ENCODE measurements around the gene PPT1. TPM values are rescaled to one million over a fixed set of nuclear protein-coding genes. Genes with fewer than 3 reads are reported as not detected.

Gene PPT1
- total and polyA plus RNA-seq, 2 of the 13 experiments (the other 11 are each of a cell fraction or from before 2014, with no cell fraction given): 129 TPM

DNA sequence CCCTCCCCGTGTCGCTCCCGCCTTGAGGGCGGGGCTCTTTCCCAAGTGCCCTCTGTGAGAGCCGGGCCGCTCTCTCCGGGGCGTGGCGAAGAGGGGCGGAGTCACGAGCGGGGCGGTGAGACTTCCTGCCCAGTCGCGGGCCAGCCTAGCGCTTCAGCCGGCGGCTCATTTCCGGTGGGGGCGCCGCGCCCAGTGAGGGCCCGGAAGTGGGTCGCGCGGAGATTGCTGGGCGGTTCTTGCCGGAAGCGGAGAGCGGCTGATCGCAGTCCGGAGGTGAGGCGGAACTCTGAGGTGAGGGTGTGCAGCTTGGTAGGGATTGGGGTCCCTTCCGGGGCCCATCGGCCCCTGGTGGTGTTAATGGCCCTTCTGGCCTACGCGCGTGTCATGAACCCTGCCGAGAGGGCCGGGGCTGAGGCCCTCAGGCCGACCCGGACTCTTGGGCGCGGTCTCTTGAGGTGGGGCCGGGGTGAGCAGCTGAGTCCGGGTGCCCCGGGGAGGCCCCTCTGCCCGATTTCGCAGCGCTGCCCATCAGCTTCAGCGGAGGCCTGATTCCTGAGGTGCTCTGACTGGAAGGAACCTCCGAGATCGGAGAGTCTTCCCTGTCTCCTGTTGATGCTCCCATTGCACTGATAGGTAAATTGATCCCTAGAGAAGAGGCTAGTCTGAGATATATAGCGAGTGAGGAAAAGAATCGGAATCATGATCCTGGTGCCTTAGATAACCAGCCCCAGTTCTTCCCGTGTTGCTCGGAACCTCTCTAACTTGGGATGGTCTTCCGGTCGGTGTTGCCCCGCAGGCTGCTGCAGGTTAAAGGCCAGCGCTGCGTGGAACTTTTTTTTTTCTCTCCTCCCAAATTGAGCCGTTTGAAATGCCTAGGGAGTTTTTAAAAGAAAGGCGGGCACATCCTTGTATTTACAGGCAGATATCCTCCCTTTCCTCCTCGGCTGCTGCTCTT lies 56.3 kb downstream of the PPT1 start, which contains the start of gene CAP1 (continued):
- TF ChIP-seq ZNF724P (CRISPR knock-in tag; IDR thresholded peaks at IDR 0.05; ENCODE audit: borderline replicate concordance): 0 out of 2 replicates have a peak, but pooled peaks have one; percentile 35
- TF ChIP-seq SUZ12 (IDR thresholded peaks at IDR 0.05; ENCODE audit: low read depth, low read length): no peak; the same call in 1 of the 2 replicates
- TF ChIP-seq ZNF816 (CRISPR knock-in tag; IDR thresholded peaks at IDR 0.05; ENCODE audit: borderline replicate concordance): peak; percentile 39; the same call in 1 of the 2 replicates
- TF ChIP-seq, protein P1, sequence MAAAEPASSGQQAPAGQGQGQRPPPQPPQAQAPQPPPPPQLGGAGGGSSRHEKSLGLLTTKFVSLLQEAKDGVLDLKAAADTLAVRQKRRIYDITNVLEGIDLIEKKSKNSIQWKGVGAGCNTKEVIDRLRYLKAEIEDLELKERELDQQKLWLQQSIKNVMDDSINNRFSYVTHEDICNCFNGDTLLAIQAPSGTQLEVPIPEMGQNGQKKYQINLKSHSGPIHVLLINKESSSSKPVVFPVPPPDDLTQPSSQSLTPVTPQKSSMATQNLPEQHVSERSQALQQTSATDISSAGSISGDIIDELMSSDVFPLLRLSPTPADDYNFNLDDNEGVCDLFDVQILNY (CRISPR knock-in tag; conservative IDR thresholded peaks at IDR 0.05): no peak
- TF ChIP-seq ZNF333 (CRISPR knock-in tag; IDR thresholded peaks at IDR 0.05; ENCODE audit: borderline replicate concordance): 0 out of 2 replicates have a peak, but pooled peaks have one; percentile 19
- no peak; the same call in 1 of the 2 replicates for TF ChIP-seq BCL6 (CRISPR knock-in tag; IDR thresholded peaks at IDR 0.05)
- TF ChIP-seq MTF2 (CRISPR knock-in tag; IDR thresholded peaks at IDR 0.05; ENCODE audit: borderline replicate concordance): peak; percentile 21; the same call in 1 of the 2 replicates
- no peak for TF ChIP-seq EZH2 (conservative IDR thresholded peaks at IDR 0.05; ENCODE audit: low read depth, low read length)
- no peak for TF ChIP-seq ZNF3 (CRISPR knock-in tag; IDR thresholded peaks at IDR 0.05)
- no peak for TF ChIP-seq FOXP1 (IDR thresholded peaks at IDR 0.05)
- no peak for TF ChIP-seq FOXP1 (CRISPR knock-in tag; IDR thresholded peaks at IDR 0.05)
- TF ChIP-seq, protein P2, sequence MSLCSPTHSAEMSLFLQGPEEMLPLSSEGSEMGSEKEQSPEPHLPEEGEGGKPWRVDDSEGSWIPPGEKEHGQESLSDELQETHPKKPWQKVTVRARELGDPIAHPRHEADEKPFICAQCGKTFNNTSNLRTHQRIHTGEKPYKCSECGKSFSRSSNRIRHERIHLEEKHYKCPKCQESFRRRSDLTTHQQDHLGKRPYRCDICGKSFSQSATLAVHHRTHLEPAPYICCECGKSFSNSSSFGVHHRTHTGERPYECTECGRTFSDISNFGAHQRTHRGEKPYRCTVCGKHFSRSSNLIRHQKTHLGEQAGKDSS (CRISPR knock-in tag; IDR thresholded peaks at IDR 0.05; ENCODE audit: borderline replicate concordance, low read depth): no peak
- no peak for TF ChIP-seq ZNF790 (CRISPR knock-in tag; IDR thresholded peaks at IDR 0.05; ENCODE audit: borderline replicate concordance)
- TF ChIP-seq ZNF558 (CRISPR knock-in tag; IDR thresholded peaks at IDR 0.05; ENCODE audit: borderline replicate concordance): no peak
- TF ChIP-seq, protein P3, sequence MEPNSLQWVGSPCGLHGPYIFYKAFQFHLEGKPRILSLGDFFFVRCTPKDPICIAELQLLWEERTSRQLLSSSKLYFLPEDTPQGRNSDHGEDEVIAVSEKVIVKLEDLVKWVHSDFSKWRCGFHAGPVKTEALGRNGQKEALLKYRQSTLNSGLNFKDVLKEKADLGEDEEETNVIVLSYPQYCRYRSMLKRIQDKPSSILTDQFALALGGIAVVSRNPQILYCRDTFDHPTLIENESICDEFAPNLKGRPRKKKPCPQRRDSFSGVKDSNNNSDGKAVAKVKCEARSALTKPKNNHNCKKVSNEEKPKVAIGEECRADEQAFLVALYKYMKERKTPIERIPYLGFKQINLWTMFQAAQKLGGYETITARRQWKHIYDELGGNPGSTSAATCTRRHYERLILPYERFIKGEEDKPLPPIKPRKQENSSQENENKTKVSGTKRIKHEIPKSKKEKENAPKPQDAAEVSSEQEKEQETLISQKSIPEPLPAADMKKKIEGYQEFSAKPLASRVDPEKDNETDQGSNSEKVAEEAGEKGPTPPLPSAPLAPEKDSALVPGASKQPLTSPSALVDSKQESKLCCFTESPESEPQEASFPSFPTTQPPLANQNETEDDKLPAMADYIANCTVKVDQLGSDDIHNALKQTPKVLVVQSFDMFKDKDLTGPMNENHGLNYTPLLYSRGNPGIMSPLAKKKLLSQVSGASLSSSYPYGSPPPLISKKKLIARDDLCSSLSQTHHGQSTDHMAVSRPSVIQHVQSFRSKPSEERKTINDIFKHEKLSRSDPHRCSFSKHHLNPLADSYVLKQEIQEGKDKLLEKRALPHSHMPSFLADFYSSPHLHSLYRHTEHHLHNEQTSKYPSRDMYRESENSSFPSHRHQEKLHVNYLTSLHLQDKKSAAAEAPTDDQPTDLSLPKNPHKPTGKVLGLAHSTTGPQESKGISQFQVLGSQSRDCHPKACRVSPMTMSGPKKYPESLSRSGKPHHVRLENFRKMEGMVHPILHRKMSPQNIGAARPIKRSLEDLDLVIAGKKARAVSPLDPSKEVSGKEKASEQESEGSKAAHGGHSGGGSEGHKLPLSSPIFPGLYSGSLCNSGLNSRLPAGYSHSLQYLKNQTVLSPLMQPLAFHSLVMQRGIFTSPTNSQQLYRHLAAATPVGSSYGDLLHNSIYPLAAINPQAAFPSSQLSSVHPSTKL (CRISPR knock-in tag; IDR thresholded peaks at IDR 0.05): peak; percentile 47; the same call in 1 of the 2 replicates
- no peak for TF ChIP-seq TOE1 (CRISPR knock-in tag; IDR thresholded peaks at IDR 0.05)
- TF ChIP-seq ZNF562 (CRISPR knock-in tag; IDR thresholded peaks at IDR 0.05; ENCODE audit: borderline replicate concordance): no peak
- TF ChIP-seq, protein P4, sequence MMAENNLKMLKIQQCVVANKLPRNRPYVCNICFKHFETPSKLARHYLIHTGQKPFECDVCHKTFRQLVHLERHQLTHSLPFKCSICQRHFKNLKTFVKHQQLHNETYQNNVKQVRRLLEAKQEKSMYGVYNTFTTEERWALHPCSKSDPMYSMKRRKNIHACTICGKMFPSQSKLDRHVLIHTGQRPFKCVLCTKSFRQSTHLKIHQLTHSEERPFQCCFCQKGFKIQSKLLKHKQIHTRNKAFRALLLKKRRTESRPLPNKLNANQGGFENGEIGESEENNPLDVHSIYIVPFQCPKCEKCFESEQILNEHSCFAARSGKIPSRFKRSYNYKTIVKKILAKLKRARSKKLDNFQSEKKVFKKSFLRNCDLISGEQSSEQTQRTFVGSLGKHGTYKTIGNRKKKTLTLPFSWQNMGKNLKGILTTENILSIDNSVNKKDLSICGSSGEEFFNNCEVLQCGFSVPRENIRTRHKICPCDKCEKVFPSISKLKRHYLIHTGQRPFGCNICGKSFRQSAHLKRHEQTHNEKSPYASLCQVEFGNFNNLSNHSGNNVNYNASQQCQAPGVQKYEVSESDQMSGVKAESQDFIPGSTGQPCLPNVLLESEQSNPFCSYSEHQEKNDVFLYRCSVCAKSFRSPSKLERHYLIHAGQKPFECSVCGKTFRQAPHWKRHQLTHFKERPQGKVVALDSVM (CRISPR knock-in tag; IDR thresholded peaks at IDR 0.05): peak; percentile 39; the same call in 1 of the 2 replicates
- no peak for TF ChIP-seq ZNF496 (CRISPR knock-in tag; IDR thresholded peaks at IDR 0.05; ENCODE audit: insufficient replicate concordance)
- no peak for TF ChIP-seq IKZF4 (CRISPR knock-in tag; IDR thresholded peaks at IDR 0.05; ENCODE audit: borderline replicate concordance, low read depth, not compliant biosample characterization)
